Epidermal melanocyte (primary cell): Measurements from ENCODE around the gene PPP5C.
"Not testable (repeated sequence)": the region's sequence is repeated elsewhere in the genome, so short reads cannot be mapped to it uniquely, and the experiment has no call there.

ENCODE experiments used
- DNase-seq: peaks from one replicate; pipeline ENCODE4 v3.0.0; 2011; ENCODE audit warnings: low spot score; ENCODE audit not compliant: insufficient read length

Gene PPP5C

GRCh38 chr19:46364359-46364758 lies 17.5 kb downstream of the PPP5C start:
- DNase-seq, result no peak

GRCh38 chr19:46365561-46365960 lies 18.7 kb downstream of the PPP5C start:
- DNase-seq, result no peak

GRCh38 chr19:46366620-46367292 lies 19.9 kb downstream of the PPP5C start:
- DNase-seq, result no peak

GRCh38 chr19:46367426-46367825 lies 20.5 kb downstream of the PPP5C start:
- DNase-seq, result no peak

- DNase-seq, result no peak
Measured at GRCh38 chr19:46368116-46368515, 21.2 kb downstream of the PPP5C start.

GRCh38 chr19:46369817-46370216 lies 22.9 kb downstream of the PPP5C start:
- DNase-seq, result no peak

GRCh38 chr19:46371371-46371901 lies 24.5 kb downstream of the PPP5C start:
- DNase-seq, result no peak

- no peak for DNase-seq
Measured at GRCh38 chr19:46372901-46373490, 26.1 kb downstream of the PPP5C start.

GRCh38 chr19:46373491-46374359 lies 26.8 kb downstream of the PPP5C start:
- DNase-seq, result no peak

- DNase-seq, result no peak
Measured at GRCh38 chr19:46374536-46375475, 27.9 kb downstream of the PPP5C start.

- not testable (repeated sequence) for DNase-seq
Measured at GRCh38 chr19:46375476-46376067, 28.7 kb downstream of the PPP5C start.

GRCh38 chr19:46376241-46377153 lies 29.6 kb downstream of the PPP5C start:
- DNase-seq, result no peak

GRCh38 chr19:46378268-46378667 lies 31.4 kb downstream of the PPP5C start:
- DNase-seq, result peak; percentile 45

- no peak for DNase-seq
Measured at GRCh38 chr19:46380690-46381089, 33.8 kb downstream of the PPP5C start.

- no peak for DNase-seq
Measured at GRCh38 chr19:46381346-46381745, 34.5 kb downstream of the PPP5C start.

- no peak for DNase-seq
Measured at GRCh38 chr19:46381756-46382345, 35.0 kb downstream of the PPP5C start.

- DNase-seq, result no peak
Measured at GRCh38 chr19:46383171-46383815, 36.4 kb downstream of the PPP5C start.

GRCh38 chr19:46383846-46384245 lies 37.0 kb downstream of the PPP5C start:
- no peak for DNase-seq

- DNase-seq, result no peak
Measured at GRCh38 chr19:46384396-46384795, 37.5 kb downstream of the PPP5C start.
